Nephron (organoid): ENCODE results near the gene CRADD.
A peak's percentile ranks its signal among the peaks of the same experiment; 100 is the strongest.

Source experiments
- H3K27ac Mint-ChIP-seq, 3 experiments: 2 replicates each; pipeline ENCODE4 v1.8.0; 2020; ENCODE audit warnings: mixed read lengths in 3 of 3, mild to moderate bottlenecking in 2 of 3, moderate library complexity in 1 of 3
- H3K27me3 Mint-ChIP-seq: 2 replicates; pipeline ENCODE4 v1.8.0; 2021; ENCODE audit warnings: low read depth, mild to moderate bottlenecking, moderate library complexity, mixed read lengths
- H3K36me3 Mint-ChIP-seq: 2 replicates; pipeline ENCODE4 v1.8.0; 2020; ENCODE audit warnings: low read depth, mixed read lengths
- H3K4me1 Mint-ChIP-seq: 2 replicates; pipeline ENCODE4 v1.8.0; 2020; ENCODE audit warnings: mixed read lengths
- H3K4me3 Mint-ChIP-seq, 3 experiments: 2 replicates each; pipeline ENCODE4 v1.8.0; 2020; ENCODE audit warnings: mild to moderate bottlenecking in 3 of 3, mixed read lengths in 3 of 3, moderate library complexity in 2 of 3
- H3K9me3 Mint-ChIP-seq: 2 replicates; pipeline ENCODE4 v1.8.0; 2020; ENCODE audit warnings: mixed read lengths
- CTCF ChIP-seq, 3 experiments: fragments of 200-600 bp; sonication (generic); IDR thresholded peaks; one replicate each; pipeline ENCODE4 v1.5.0; 2021; ENCODE audit warnings: antibody characterized with exemption in 3 of 3; ENCODE audit not compliant: unreplicated experiment in 3 of 3

Gene CRADD

GRCh38 chr12:93785249-93786010 is 108.3 kb downstream of the CRADD start:
- H3K36me3 Mint-ChIP-seq, result no peaks in the 10 kb centered on the region
- no peak overlapping the region for H3K4me3 Mint-ChIP-seq
- no peaks in the 10 kb centered on the region for H3K9me3 Mint-ChIP-seq
- H3K4me1 Mint-ChIP-seq, result peaks cover 42% of the 10 kb centered on the region
- peaks cover 5% of the 10 kb centered on the region for H3K27me3 Mint-ChIP-seq
- peak overlapping the region in 2 of 3 experiments; percentile 21 to 37 for H3K27ac Mint-ChIP-seq
- TF ChIP-seq CTCF (IDR thresholded peaks at IDR 0.05; ENCODE audit: unreplicated experiment in 3 of 3), result no peak

- Mint-ChIP-seq H3K9me3 (no peaks in the 10 kb centered on the region), H3K4me1 (peaks cover 42% of the 10 kb centered on the region), H3K27me3 (peaks cover 5% of the 10 kb centered on the region), H3K27ac (no peak overlapping the region), H3K36me3 (no peaks in the 10 kb centered on the region), H3K4me3 (no peak overlapping the region)
- TF ChIP-seq CTCF (IDR thresholded peaks at IDR 0.05; ENCODE audit: unreplicated experiment in 3 of 3), result no peak
Measured at GRCh38 chr12:93786656-93787397, 109.7 kb downstream of the CRADD start.

GRCh38 chr12:93788853-93789252 is 111.7 kb downstream of the CRADD start:
- Mint-ChIP-seq H3K4me1 (peaks cover 41% of the 10 kb centered on the region), H3K36me3 (no peaks in the 10 kb centered on the region)

GRCh38 chr12:93789767-93790166 is 112.6 kb downstream of the CRADD start:
- H3K27me3 Mint-ChIP-seq, result peaks cover 10% of the 10 kb centered on the region
- peaks cover 31% of the 10 kb centered on the region for H3K4me1 Mint-ChIP-seq
- no peak overlapping the region for H3K4me3 Mint-ChIP-seq
- no peak overlapping the region for H3K27ac Mint-ChIP-seq
- TF ChIP-seq CTCF (IDR thresholded peaks at IDR 0.05; ENCODE audit: unreplicated experiment in 3 of 3), result no peak
- no peaks in the 10 kb centered on the region for H3K9me3 Mint-ChIP-seq
- H3K36me3 Mint-ChIP-seq, result no peaks in the 10 kb centered on the region

More at GRCh38 chr12:93788853-93789252, 111.7 kb downstream of the CRADD start:
- Mint-ChIP-seq H3K9me3 (no peaks in the 10 kb centered on the region), H3K27ac (no peak overlapping the region), H3K4me3 (no peak overlapping the region), H3K27me3 (peaks cover 10% of the 10 kb centered on the region)
- no peak for TF ChIP-seq CTCF (IDR thresholded peaks at IDR 0.05; ENCODE audit: unreplicated experiment in 3 of 3)

- H3K27me3 Mint-ChIP-seq, result peaks cover 10% of the 10 kb centered on the region
- no peaks in the 10 kb centered on the region for H3K9me3 Mint-ChIP-seq
- no peak overlapping the region for H3K4me3 Mint-ChIP-seq
- no peak for TF ChIP-seq CTCF (IDR thresholded peaks at IDR 0.05; ENCODE audit: unreplicated experiment in 3 of 3)
- H3K4me1 Mint-ChIP-seq, result peaks cover 23% of the 10 kb centered on the region
- no peaks in the 10 kb centered on the region for H3K36me3 Mint-ChIP-seq
- no peak overlapping the region for H3K27ac Mint-ChIP-seq
Measured at GRCh38 chr12:93790472-93791152, 113.4 kb downstream of the CRADD start.
